A549 (cell line): ENCODE measurements around the gene TTC7B. TPM values are rescaled to one million over a fixed set of nuclear protein-coding genes. Genes with fewer than 3 reads are reported as not detected.

Source experiments
- ATAC-seq, 2 experiments: fragments of 200-7000 bp in 1 of 2; fragments of >200 bp in 1 of 2; cut with Nextera tagmentation in 1 of 2; cut with Tn5 transposase in 1 of 2; 3 replicates each; pipeline versions ENCODE4 v1.8.0 to v1.9.1; 2018 to 2020; ENCODE audit warnings: mild to moderate bottlenecking in 1 of 2, moderate library complexity in 1 of 2
- CTCF ChIA-PET: fragments of 300-600 bp; sonication (Branson Sonifier 250); formaldehyde crosslinking; extraction: SDS; loops from one replicate; lab custom pipeline; 2021; ENCODE audit warnings: antibody characterized with exemption, inconsistent platforms; lab: Yijun Ruan, JAX
- POLR2A ChIA-PET: fragments of 350-600 bp; formaldehyde crosslinking; extraction: SDS; loops from one replicate; lab custom pipeline; 2021; ENCODE audit warnings: antibody characterized with exemption, inconsistent platforms; lab: Yijun Ruan, JAX
- DNase-seq, 2 experiments: peaks; one replicate each; pipeline versions ENCODE4 v3.0.0 to v3.0.0-alpha.2; 2011 to 2016; ENCODE audit warnings: low read depth in 1 of 2, low spot score in 1 of 2
- FAIRE-seq: peaks from 2 replicates; lab custom pipeline; 2011; peaks lifted over from hg19 to GRCh38; lab: Jason Lieb, UNC
- H3K27ac ChIP-seq, 2 experiments: fragments of >200 bp; sonication (Bioruptor Twin); formaldehyde crosslinking; 3 replicates each; pipeline ENCODE4 v1.5.1; 2016 to 2017
- H3K4me1 ChIP-seq: fragments of >200 bp; sonication (Bioruptor Twin); formaldehyde crosslinking; 3 replicates; pipeline ENCODE4 v1.6.1; 2016
- H3K4me2 ChIP-seq: fragments of >200 bp; sonication (Bioruptor Twin); formaldehyde crosslinking; 3 replicates; pipeline ENCODE4 v1.6.1; 2016
- H3K4me3 ChIP-seq: fragments of >200 bp; sonication (Bioruptor Twin); formaldehyde crosslinking; 3 replicates; pipeline ENCODE4 v1.5.1; 2016
- H3K9me3 ChIP-seq: fragments of >200 bp; sonication (Bioruptor Twin); formaldehyde crosslinking; 3 replicates; pipeline ENCODE4 v1.6.1; 2016
- BCL3 ChIP-seq: fragments of >200 bp; sonication (Bioruptor Twin); formaldehyde crosslinking; IDR thresholded peaks from 3 replicates; pipeline ENCODE4 v1.6.1; 2016
- CBX2 ChIP-seq: fragments of 200-600 bp; sonication (generic); IDR thresholded peaks from 2 replicates; pipeline ENCODE4 v1.6.1; 2016; ENCODE audit warnings: low read depth, mild to moderate bottlenecking, borderline replicate concordance
- CTCF ChIP-seq: fragments of >200 bp; sonication (Bioruptor Twin); formaldehyde crosslinking; IDR thresholded peaks from 3 replicates; pipeline ENCODE4 v1.5.1; 2016
- EHF ChIP-seq: fragments of 250-450 bp; sonication (Bioruptor Pico); IDR thresholded peaks from 2 replicates; pipeline ENCODE4 v1.5.0; 2020; ENCODE audit warnings: mild to moderate bottlenecking
- ELK1 ChIP-seq: fragments of 150-350 bp; IDR thresholded peaks from 2 replicates; pipeline ENCODE4 v1.6.1; 2014; ENCODE audit warnings: low read depth, mild to moderate bottlenecking, low read length
- FOXS1 ChIP-seq: fragments of 250-450 bp; sonication (Bioruptor Pico); IDR thresholded peaks from 2 replicates; pipeline ENCODE4 v1.5.0; 2020; ENCODE audit warnings: mild to moderate bottlenecking, moderate library complexity
- HOXA7 ChIP-seq: fragments of 250-450 bp; sonication (Bioruptor Pico); IDR thresholded peaks from 2 replicates; pipeline ENCODE4 v1.5.0; 2020; ENCODE audit warnings: mild to moderate bottlenecking, moderate library complexity
- HOXB13 ChIP-seq: fragments of 250-450 bp; sonication (Bioruptor Pico); IDR thresholded peaks from 2 replicates; pipeline ENCODE4 v1.5.0; 2020; ENCODE audit warnings: low read depth, mild to moderate bottlenecking, moderate library complexity
- JUNB ChIP-seq: fragments of >200 bp; sonication (Bioruptor Twin); formaldehyde crosslinking; IDR thresholded peaks from 2 replicates; pipeline ENCODE4 v1.6.1; 2016
- MAZ ChIP-seq: fragments of 150-350 bp; IDR thresholded peaks from 2 replicates; pipeline ENCODE4 v1.6.1; 2014; ENCODE audit warnings: antibody characterized with exemption, low read depth, low read length, borderline replicate concordance
- NFE2L2 ChIP-seq: fragments of 150-350 bp; conservative IDR thresholded peaks from 2 replicates; pipeline ENCODE4 v1.6.1; 2014; ENCODE audit warnings: low read length
- RAD21 ChIP-seq, 2 experiments: fragments of >200 bp in 1 of 2; sonication (Bioruptor Twin) in 1 of 2; formaldehyde crosslinking in 1 of 2; IDR thresholded peaks in 1 of 2; conservative IDR thresholded peaks in 1 of 2; 2 replicates in 1 of 2; 3 replicates in 1 of 2; pipeline ENCODE4 v1.6.1; 2012 to 2018; ENCODE audit warnings: inconsistent platforms in 1 of 2
- TFCP2L1 ChIP-seq: fragments of 250-450 bp; sonication (Bioruptor Pico); IDR thresholded peaks from 2 replicates; pipeline ENCODE4 v1.5.0; 2021; ENCODE audit warnings: mild to moderate bottlenecking
- USF2 ChIP-seq: fragments of 450-650 bp; IDR thresholded peaks from 2 replicates; pipeline ENCODE4 v1.6.1; 2014; ENCODE audit warnings: antibody characterized with exemption
- ZSCAN20 ChIP-seq: fragments of 250-450 bp; sonication (Bioruptor Pico); IDR thresholded peaks from 2 replicates; pipeline ENCODE4 v1.8.0; 2022; ENCODE audit warnings: mild to moderate bottlenecking, moderate library complexity
- WGBS: methylation state at CpG from one replicate; pipeline ENCODE4 v1.1.6; 2017; ENCODE audit errors: missing lambda C conversion rate; 5-methylcytosine and 5-hydroxymethylcytosine counted together
- polyA plus RNA-seq, 4 experiments: library from polyadenylated mRNA; depleted of rRNA in 3 of 4; stranded (reverse); fragments of >200 nt; fragmentation: RNase III in 1 of 4; extraction: RNeasy Plus Mini Kit Qiagen cat#74134 plus additional on column Dnase treatment in 1 of 4; gene quantifications; 2 replicates in 3 of 4; 3 replicates in 1 of 4; pipeline ENCODE4 v1.2.3, GENCODE V29; 2011 to 2017
- TF ChIP-seq, protein P1 (sequence below): IDR thresholded peaks from 2 replicates; pipeline ENCODE4 v1.6.1; 2012; ENCODE audit warnings: low read depth, borderline replicate concordance
- TF ChIP-seq, protein P2 (sequence below): fragments of 250-450 bp; sonication (Bioruptor Pico); IDR thresholded peaks from 2 replicates; pipeline ENCODE4 v1.5.0; 2021; ENCODE audit warnings: mild to moderate bottlenecking, moderate library complexity, borderline replicate concordance

Gene TTC7B
- polyA plus RNA-seq, 2 of the 4 experiments (the other 2 are of a cell fraction) = 16.6 to 28.0 TPM

DNA sequence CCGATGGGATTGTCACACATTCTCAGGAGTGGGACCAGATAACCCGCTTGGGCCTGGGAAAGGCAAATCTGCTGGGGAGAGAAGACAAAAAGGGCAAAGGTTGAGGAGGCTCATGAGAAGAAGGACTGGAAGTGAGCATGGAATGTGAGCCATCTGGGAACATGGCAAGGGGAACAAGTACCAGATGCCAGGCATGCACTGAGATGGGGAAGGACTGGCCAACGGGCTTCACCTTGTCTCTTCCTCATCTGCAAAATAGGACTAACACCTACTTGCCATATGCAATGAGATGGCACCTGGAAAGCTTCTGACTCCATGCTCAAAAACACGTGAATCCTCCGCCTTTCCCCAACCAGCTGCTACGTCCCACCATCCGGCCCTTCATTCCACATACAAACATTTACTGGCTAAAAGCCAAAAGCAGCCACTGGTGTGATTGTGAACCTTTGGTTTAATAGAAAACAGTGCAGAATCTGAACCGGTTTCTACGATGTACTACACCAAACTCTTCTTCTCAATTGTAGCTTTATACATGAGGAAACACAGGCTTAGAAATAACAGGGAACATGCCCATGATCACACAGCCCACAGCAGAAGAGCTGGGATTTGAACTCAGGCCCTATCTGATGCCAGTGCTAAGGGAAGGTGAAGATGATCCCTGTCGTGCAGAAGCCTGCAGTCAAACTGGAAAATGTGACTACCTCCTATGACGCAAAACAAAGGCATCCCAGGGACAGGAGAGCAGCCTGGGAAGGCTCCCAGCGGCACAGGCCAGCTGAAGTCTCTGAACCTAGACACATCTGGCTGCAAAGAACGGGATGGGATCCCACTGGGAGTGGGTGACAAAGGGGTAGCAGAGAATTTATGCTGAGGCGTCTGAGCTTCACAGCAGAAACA, 112.1 kb downstream of the TTC7B start:
- no peak for ATAC-seq
- CTCF ChIA-PET = interaction anchor here (1.1 to 1.4 kb wide), 3 partner anchors 12 to 304 kb away, joined by 3 to 4 read pairs (median 4); no protein-coding TSS in a partner anchor
- WGBS = 78% methylated on average over 14 of the region's 14 CpGs

More for the DNA sequence above, 112.1 kb downstream of the TTC7B start:
- TF ChIP-seq BCL3 (no peak), MAZ (no peak), TFCP2L1 (CRISPR knock-in tag) (no peak), NFE2L2 (no peak), RAD21 (conservative IDR thresholded peaks at IDR 0.05 in 1 of 2, IDR thresholded peaks at IDR 0.05 in 1 of 2) (no peak), HOXB13 (CRISPR knock-in tag) (no peak), JUNB (no peak), CBX2 (no peak), EHF (CRISPR knock-in tag) (no peak), CTCF (no peak), USF2 (no peak), ELK1 (no peak), HOXA7 (CRISPR knock-in tag) (no peak), FOXS1 (no peak), ZSCAN20 (CRISPR knock-in tag) (no peak)
- TF ChIP-seq, protein P1, sequence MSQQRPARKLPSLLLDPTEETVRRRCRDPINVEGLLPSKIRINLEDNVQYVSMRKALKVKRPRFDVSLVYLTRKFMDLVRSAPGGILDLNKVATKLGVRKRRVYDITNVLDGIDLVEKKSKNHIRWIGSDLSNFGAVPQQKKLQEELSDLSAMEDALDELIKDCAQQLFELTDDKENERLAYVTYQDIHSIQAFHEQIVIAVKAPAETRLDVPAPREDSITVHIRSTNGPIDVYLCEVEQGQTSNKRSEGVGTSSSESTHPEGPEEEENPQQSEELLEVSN = no peak
- TF ChIP-seq, protein P2, sequence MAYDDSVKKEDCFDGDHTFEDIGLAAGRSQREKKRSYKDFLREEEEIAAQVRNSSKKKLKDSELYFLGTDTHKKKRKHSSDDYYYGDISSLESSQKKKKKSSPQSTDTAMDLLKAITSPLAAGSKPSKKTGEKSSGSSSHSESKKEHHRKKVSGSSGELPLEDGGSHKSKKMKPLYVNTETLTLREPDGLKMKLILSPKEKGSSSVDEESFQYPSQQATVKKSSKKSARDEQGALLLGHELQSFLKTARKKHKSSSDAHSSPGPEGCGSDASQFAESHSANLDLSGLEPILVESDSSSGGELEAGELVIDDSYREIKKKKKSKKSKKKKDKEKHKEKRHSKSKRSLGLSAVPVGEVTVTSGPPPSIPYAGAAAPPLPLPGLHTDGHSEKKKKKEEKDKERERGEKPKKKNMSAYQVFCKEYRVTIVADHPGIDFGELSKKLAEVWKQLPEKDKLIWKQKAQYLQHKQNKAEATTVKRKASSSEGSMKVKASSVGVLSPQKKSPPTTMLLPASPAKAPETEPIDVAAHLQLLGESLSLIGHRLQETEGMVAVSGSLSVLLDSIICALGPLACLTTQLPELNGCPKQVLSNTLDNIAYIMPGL = no peak
- DNase-seq = no peak
- POLR2A ChIA-PET = no interaction called here
- no peaks in the 10 kb centered on the region for H3K9me3 ChIP-seq
- H3K4me1 ChIP-seq = no peaks in the 10 kb centered on the region
- no peak overlapping the region for H3K27ac ChIP-seq
- no peak overlapping the region for H3K4me3 ChIP-seq
- no peak for FAIRE-seq
- H3K4me2 ChIP-seq = no peak overlapping the region
